AG09309 (cell line): ENCODE measurements around the gene MAP2K5.

Source experiments
- DNase-seq: peaks from one replicate; pipeline ENCODE4 v3.0.0-alpha.2; 2010; ENCODE audit warnings: low read depth
- H3K4me3 ChIP-seq: 2 replicates; pipeline ENCODE4 v1.5.1; 2011; ENCODE audit warnings: mild to moderate bottlenecking, low read depth, low read length, moderate library complexity; ENCODE audit not compliant: control insufficient read depth
- TF ChIP-seq, protein P1 (sequence below): IDR thresholded peaks from 2 replicates; pipeline ENCODE4 v1.5.1; 2011; ENCODE audit warnings: mild to moderate bottlenecking, low read depth, low read length, inconsistent platforms; ENCODE audit not compliant: insufficient read depth, control insufficient read depth; ENCODE audit errors: missing control alignments

The MAP2K5 gene

DNA sequence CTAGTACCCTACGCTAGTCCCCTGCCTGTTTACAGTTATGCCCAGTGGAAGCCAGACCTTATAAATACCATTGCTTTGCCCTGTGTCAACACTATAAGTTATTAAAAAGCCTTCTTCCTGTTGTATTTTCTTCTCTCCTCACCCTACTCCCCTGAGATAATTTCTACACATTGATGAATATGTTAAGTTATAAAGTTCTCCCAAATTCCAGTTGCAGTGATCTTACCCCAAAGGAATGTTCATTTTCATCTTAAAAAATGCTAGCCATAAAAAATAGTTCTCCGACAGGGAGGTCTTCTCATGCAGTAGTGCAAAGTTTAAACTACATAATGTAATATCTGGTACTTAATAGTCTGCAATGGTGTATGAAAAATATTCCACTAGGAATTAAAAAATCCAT is 58.6 kb downstream of the MAP2K5 start:
- TF ChIP-seq, protein P1, sequence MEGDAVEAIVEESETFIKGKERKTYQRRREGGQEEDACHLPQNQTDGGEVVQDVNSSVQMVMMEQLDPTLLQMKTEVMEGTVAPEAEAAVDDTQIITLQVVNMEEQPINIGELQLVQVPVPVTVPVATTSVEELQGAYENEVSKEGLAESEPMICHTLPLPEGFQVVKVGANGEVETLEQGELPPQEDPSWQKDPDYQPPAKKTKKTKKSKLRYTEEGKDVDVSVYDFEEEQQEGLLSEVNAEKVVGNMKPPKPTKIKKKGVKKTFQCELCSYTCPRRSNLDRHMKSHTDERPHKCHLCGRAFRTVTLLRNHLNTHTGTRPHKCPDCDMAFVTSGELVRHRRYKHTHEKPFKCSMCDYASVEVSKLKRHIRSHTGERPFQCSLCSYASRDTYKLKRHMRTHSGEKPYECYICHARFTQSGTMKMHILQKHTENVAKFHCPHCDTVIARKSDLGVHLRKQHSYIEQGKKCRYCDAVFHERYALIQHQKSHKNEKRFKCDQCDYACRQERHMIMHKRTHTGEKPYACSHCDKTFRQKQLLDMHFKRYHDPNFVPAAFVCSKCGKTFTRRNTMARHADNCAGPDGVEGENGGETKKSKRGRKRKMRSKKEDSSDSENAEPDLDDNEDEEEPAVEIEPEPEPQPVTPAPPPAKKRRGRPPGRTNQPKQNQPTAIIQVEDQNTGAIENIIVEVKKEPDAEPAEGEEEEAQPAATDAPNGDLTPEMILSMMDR, result no peak
- no peak for DNase-seq
- no peak overlapping the region for H3K4me3 ChIP-seq

DNA sequence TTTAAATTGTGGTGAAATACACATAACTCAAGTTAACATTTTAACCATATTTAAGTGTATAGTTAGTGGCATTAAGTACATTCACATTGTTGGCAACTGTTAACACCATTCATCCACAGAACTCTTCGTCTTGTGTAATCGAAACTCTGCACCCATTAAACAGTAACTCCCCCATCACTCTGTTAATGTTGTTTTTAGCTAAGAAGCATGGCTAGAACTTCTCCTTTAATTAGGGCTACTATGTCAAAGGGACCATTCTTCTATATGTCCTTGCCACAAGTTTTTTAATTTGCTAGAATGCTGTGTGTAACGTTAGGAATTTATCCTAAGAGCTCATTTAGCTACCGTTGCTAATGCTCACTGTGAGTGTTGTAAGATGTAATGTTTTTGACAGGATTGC is 60.6 kb downstream of the MAP2K5 start:
- no peak overlapping the region for H3K4me3 ChIP-seq
- DNase-seq, result no peak
- TF ChIP-seq, protein P1, result no peak

DNA sequence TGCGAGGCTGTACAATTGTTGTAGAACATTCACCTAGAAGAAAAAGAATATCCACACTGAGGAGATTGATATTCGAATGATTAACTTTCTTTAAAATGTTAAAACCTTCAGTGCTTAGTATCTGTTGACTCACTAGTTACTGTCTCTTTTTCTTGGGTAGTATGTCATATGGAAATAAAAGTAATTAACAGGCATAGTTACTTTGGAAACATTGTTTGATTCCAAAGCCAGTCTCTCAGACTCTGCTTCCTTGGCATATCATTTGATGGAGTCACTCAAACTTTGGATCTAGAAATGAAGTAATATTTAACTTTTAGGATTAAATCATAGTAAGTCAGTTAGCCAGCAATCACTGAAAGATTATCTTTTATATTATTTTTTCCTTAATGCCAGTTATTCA is 63.4 kb downstream of the MAP2K5 start:
- TF ChIP-seq, protein P1, result no peak
- DNase-seq, result no peak
- H3K4me3 ChIP-seq, result no peak overlapping the region

DNA sequence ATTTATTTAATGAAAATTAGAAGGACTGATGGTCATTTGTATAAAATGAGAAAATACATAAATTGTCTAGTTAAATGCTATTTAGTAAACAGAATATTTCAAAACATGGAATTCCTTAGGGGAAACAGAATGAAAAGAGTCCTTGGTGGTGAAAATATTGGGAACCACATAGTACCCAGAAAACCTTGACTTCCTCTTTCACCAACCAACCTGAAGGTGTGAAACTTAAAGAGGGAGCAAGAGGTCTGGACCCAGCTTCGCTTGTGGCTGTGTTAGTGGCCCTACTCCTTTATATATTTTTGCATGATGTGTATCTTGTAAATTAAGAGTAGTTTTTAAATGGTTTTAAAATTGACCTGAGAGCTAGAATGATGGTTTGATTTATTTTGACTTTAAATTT is 64.2 kb downstream of the MAP2K5 start:
- no peak for DNase-seq
- TF ChIP-seq, protein P1, result no peak
- no peak overlapping the region for H3K4me3 ChIP-seq

DNA sequence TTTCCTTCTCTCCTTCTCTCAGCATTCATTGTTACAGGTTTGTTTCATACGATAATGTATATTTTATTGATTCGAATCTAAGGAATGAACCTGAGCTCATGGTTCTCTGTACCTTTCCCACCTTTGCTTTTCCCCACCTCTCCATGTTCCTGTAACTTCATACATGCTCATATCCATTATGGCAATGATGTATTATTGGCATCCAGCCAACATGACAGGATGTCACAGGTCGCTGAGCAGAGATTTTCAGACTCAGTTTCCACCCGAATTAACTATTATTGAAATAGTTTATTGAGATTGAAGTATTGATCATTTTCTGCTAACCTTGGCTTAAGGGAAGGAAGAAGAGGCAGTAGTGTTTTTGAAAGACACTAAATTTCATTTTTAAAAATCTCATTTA is 64.8 kb downstream of the MAP2K5 start:
- DNase-seq, result no peak
- TF ChIP-seq, protein P1, result no peak
- H3K4me3 ChIP-seq, result no peak overlapping the region

DNA sequence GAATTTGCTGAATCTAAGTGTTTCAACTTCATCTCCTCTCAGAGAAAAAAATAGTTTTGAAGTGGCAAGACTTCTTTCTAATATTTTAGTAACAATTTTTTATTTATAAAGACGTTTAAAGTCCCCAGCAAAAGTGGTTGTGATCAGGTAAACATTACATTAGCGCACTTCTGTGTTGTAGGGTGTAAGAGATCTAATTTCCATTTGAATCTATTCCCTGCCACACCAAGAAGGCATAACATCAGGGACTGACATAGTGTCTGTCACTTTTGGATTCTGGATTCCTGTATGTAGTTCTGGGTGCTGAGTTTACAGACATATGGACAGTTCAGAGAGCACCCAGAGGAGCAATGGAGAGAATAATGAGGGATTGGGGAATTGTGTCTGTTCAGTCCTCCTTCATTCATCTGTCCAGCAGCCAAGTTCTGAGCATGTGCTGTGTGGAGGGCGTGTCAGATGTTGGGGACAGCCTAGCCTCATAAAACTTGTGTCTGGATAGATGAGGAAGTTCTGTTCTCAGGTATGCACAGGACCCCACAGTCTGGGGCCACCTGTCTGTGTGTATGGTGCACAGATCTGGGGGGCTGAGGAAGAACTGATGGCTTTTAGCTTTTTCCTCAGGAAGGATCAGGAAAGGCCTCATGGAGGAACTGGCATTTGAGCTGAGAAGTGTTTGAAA is 65.6 kb downstream of the MAP2K5 start:
- TF ChIP-seq, protein P1, result no peak
- no peak for DNase-seq
- no peak overlapping the region for H3K4me3 ChIP-seq

DNA sequence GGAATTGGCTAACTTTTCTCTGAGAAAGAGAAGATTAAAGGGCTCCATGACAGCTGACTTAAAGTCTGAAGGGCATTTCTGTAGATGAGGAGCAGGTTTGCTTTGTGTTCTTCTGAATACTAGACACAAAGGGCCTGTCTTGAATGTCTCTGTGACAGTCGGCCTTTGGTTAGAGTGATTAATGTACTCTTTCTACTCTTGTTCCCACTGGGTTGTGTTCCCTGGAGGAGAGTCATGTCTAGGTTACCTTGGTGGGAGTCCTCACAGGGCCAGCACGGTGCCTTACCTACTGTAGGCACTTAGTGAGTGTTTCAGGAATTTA is 66.1 kb downstream of the MAP2K5 start:
- TF ChIP-seq, protein P1, result no peak
- H3K4me3 ChIP-seq, result no peak overlapping the region
- no peak for DNase-seq
